H1 (cell line): ENCODE data around the gene RPTOR. TPM values are rescaled to one million over a fixed set of nuclear protein-coding genes. Genes with fewer than 3 reads are reported as not detected.

Source experiments
- CBX5 ChIP-seq: fragments of 300-800, 300-1000 bp; sonication (generic); IDR thresholded peaks from 2 replicates; pipeline ENCODE4 v1.7.1; 2016; ENCODE audit warnings: antibody characterized with exemption, low read length, low read depth
- CEBPB ChIP-seq: IDR thresholded peaks from 2 replicates; pipeline ENCODE4 v1.6.1; 2012; ENCODE audit warnings: low read depth, low read length
- KDM1A ChIP-seq: fragments of 200-600, 300-600 bp; sonication (generic); IDR thresholded peaks from 2 replicates; pipeline ENCODE4 v1.7.1; 2016; ENCODE audit warnings: mild to moderate bottlenecking, low read length, borderline replicate concordance
- KDM4A ChIP-seq: IDR thresholded peaks from one replicate; pipeline ENCODE4 v1.7.1; 2012; ENCODE audit warnings: low read depth, mild to moderate bottlenecking, moderate library complexity, low read length, inconsistent platforms; ENCODE audit not compliant: severe bottlenecking
- polyA plus RNA-seq, 7 experiments: library from polyadenylated mRNA; depleted of rRNA in 3 of 7; stranded (reverse) in 5 of 7; unstranded in 2 of 7; fragments of >200 nt in 5 of 7; fragments of 200-250 nt in 2 of 7; gene quantifications; 1 replicate in 5 of 7; 2 replicates in 1 of 7; 4 replicates in 1 of 7; pipeline versions ENCODE4 v1.2.1 to v1.2.3, GENCODE V29; 2011 to 2013; ENCODE audit warnings: missing spikeins in 2 of 7, mixed read lengths in 2 of 7
- total RNA-seq: library from RNA; stranded (reverse); fragmentation: NEBNext Ultra II Directional; extraction: Animal tissue kit (Norgen Biotek cat#: 25700); gene quantifications from 2 replicates; pipeline ENCODE4 v1.2.1, GENCODE V29; 2021

The RPTOR gene
- total and polyA plus RNA-seq, 2 of the 8 experiments (the other 6 are each of a cell fraction or from before 2014, with no cell fraction given): 6.9 to 28.7 TPM

DNA sequence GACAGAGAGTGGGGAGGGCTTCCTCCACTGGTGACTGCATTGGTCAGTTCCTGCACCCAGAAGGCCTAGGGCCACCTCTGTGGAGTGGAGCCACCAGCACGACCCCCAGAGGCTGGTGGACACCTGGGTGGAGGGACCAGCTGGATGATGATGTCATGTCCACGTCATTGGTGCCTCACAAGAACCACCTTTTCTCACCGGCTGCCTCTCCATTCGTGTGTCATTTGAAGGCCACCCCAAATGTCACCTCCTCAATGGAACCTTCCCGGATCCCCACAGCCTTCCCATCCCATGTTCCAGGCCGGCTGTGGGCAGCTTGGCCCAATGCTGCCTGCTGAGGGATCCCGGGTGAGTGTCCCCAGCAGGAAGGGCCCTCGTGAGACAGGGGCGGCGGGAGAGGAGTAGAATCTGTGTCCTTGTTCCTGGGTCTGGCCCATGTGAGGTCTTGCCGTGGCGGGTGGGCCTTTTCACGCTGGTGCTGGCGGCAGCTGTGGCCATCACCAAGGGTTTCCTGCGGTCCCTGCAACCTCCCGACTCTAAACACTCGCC lies 437.9 kb downstream of the RPTOR start (continued):
- no peak for TF ChIP-seq KDM4A
- no peak for TF ChIP-seq KDM1A
- TF ChIP-seq CEBPB: no peak
- TF ChIP-seq CBX5: no peak
